NT2/D1 (cell line): ENCODE data around the gene ZNF594.

Experiments used
- SUZ12 ChIP-seq: IDR thresholded peaks from 2 replicates; pipeline ENCODE4 v1.6.1; 2011; ENCODE audit not compliant: insufficient read length, insufficient read depth; ENCODE audit errors: extremely low read depth
- YY1 ChIP-seq: IDR thresholded peaks from 2 replicates; pipeline ENCODE4 v1.6.1; 2011; ENCODE audit not compliant: insufficient read length, insufficient read depth
- ZNF274 ChIP-seq: IDR thresholded peaks from 2 replicates; pipeline ENCODE4 v1.6.1; 2011; ENCODE audit warnings: mild to moderate bottlenecking, low read depth, low read length

DNA sequence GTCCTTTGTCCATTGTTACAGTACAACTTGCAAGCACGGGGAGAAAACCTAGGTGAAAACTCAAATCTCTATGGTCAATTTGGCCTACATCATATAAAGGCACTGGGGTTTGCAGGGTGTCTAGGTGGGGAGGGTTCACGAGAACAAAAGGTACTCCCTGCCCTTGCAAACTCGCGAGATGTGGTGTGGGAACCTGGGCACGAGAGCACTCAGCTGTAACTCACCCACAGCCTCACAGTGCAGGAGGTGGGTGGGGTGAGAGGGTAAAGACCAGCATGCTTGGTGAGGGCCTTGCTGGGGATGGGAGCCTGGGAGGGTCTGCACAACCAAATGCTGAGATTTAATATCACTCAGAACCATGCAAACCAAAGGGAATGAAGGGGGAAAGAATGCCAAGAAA is 18.4 kb upstream of the ZNF594 start:
- TF ChIP-seq ZNF274 (no peak), YY1 (no peak), SUZ12 (no peak)
